Upper lobe of left lung (tissue), 6 donors: ENCODE data around the gene ZKSCAN5. TPM values are rescaled to one million over a fixed set of nuclear protein-coding genes. Genes with fewer than 3 reads are reported as not detected.

Experiments
- ATAC-seq, 2 donors: fragments of 200-7000 bp; cut with Tn5 transposase; one replicate each; pipeline ENCODE4 v1.9.1; 2022; ENCODE audit warnings: mild to moderate bottlenecking in 2 of 2, moderate library complexity in 2 of 2; ENCODE audit not compliant: low FRiP score in 2 of 2
- DNase-seq, 2 donors: peaks; one replicate each; pipeline ENCODE4 v3.0.0-alpha.2; 2019 to 2020
- H3K27ac ChIP-seq, 4 donors: fragments of 200-600 bp; sonication (generic); one replicate each; pipeline ENCODE4 v1.5.1; 2016 to 2019
- H3K27me3 ChIP-seq, 4 donors: fragments of 200-600 bp; sonication (generic); one replicate each; pipeline ENCODE4 v1.5.1; 2017 to 2019
- H3K36me3 ChIP-seq, 4 donors: fragments of 200-600 bp; sonication (generic); one replicate each; pipeline ENCODE4 v1.5.1; 2016 to 2019
- H3K4me1 ChIP-seq, 4 donors: fragments of 200-600 bp; sonication (generic); one replicate each; pipeline ENCODE4 v1.5.1; 2018 to 2019
- H3K4me3 ChIP-seq, 4 donors: fragments of 200-600 bp; sonication (generic); one replicate each; pipeline ENCODE4 v1.5.1; 2017 to 2019; ENCODE audit warnings: mild to moderate bottlenecking in 2 of 4, moderate library complexity in 1 of 4
- H3K9me3 ChIP-seq, 4 donors: fragments of 200-600 bp; sonication (generic); one replicate each; pipeline ENCODE4 v1.5.1; 2018 to 2019
- EP300 ChIP-seq, 4 donors: sonication (generic); formaldehyde crosslinking; IDR thresholded peaks; one replicate each; pipeline ENCODE4 v1.5.1; 2017; ENCODE audit warnings: antibody characterized with exemption in 4 of 4, control low read depth in 2 of 4
- POLR2A ChIP-seq, 4 donors: fragments of 450-650 bp; IDR thresholded peaks; one replicate each; pipeline ENCODE4 v1.5.1; 2016 to 2017; ENCODE audit warnings: antibody characterized with exemption in 4 of 4, mild to moderate bottlenecking in 2 of 4
- POLR2AphosphoS5 ChIP-seq, 2 donors: sonication (generic); formaldehyde crosslinking; IDR thresholded peaks; one replicate each; pipeline ENCODE4 v1.5.1; 2017; ENCODE audit warnings: antibody characterized with exemption in 2 of 2
- WGBS, 2 donors: methylation state at CpG; one replicate each; pipeline ENCODE4 v1.1.5; 2017 to 2018; 5-methylcytosine and 5-hydroxymethylcytosine counted together
- total RNA-seq, 6 donors: library from RNA; depleted of rRNA in 4 of 6; stranded (reverse); fragments of >200 nt in 4 of 6; gene quantifications; one replicate each; pipeline versions ENCODE4 v1.1.0 to v1.2.1, GENCODE V29; 2016 to 2021
- TF ChIP-seq, protein P1 (sequence below), 6 experiments: fragments of 450-650 bp in 4 of 6; fragments of 200-600 bp in 2 of 6; sonication (generic) in 2 of 6; IDR thresholded peaks; one replicate each; pipeline ENCODE4 v1.5.1; 2016 to 2019; ENCODE audit warnings: antibody characterized with exemption in 6 of 6
- donor health status: DM: no; HTN: no; CAD: no; lungs with moderate emphysema.
- donor health status: DM: no; HTN: yes; CAD: no; lungs with severe emphysema.

Gene ZKSCAN5
- total RNA-seq, 6 donors from 2014 or later: 3.8 to 12.6 (median 7.6) TPM

DNA sequence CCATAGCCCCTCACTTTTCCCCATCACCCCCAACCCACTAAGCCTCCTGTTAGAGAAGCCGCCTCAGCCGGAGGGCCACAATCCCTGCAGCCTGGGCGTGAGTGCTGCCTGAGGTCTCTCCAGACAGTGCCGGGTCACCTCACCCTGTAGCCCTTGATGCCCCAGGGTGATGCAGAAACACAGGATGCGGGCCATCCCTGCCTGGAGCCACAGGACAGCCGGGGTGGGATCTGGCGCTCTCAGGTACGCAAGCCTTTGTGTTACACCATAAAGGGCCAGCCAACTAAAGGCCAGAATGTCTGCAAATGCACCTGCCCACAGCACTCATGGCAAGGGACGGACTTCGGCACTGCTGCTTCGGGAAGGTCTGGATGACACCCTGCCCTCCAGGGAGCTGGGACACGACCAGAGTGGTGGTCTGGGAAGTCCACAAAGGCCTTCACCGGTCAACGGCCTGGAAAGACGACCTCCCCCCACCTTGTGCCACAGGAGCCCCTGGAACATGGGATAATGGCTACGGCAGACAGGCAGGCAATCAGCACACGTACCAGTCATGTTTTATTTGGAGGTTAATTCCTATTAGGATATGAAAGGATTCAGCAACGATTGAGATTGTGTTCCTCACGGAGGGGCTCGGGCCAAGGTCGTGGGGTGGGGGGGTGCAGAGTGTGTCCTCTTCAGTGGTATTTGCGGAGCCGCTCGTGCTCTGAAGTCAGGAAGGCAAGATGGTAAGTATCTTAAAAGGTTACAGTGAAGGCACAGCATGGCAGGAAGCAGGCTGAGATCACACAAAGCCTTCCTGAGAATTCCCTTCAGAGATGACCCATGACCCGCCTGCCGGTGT lies 46.6 kb upstream of the ZKSCAN5 start:
- Histone ChIP-seq H3K4me3 (no peak overlapping the region), H3K27ac (no peak overlapping the region), H3K4me1 (peaks cover 0 to 18% (median 0%) of the 10 kb centered on the region in 4 donors), H3K9me3 (no peaks in the 10 kb centered on the region), H3K36me3 (peaks cover 13 to 77% (median 62%) of the 10 kb centered on the region in 4 donors), H3K27me3 (no peaks in the 10 kb centered on the region)
- 87 to 91% methylated on average over 19 to 26 of the region's 26 CpGs for WGBS, 2 donors
- ATAC-seq (peak in 1 of 2 donors; percentile 9), DNase-seq (no peak)
- TF ChIP-seq, protein P1, sequence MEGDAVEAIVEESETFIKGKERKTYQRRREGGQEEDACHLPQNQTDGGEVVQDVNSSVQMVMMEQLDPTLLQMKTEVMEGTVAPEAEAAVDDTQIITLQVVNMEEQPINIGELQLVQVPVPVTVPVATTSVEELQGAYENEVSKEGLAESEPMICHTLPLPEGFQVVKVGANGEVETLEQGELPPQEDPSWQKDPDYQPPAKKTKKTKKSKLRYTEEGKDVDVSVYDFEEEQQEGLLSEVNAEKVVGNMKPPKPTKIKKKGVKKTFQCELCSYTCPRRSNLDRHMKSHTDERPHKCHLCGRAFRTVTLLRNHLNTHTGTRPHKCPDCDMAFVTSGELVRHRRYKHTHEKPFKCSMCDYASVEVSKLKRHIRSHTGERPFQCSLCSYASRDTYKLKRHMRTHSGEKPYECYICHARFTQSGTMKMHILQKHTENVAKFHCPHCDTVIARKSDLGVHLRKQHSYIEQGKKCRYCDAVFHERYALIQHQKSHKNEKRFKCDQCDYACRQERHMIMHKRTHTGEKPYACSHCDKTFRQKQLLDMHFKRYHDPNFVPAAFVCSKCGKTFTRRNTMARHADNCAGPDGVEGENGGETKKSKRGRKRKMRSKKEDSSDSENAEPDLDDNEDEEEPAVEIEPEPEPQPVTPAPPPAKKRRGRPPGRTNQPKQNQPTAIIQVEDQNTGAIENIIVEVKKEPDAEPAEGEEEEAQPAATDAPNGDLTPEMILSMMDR (IDR thresholded peaks at IDR 0.05): no peak
- TF ChIP-seq EP300 (IDR thresholded peaks at IDR 0.05) (no peak), POLR2AphosphoS5 (IDR thresholded peaks at IDR 0.05) (no peak), POLR2A (IDR thresholded peaks at IDR 0.05) (no peak)

DNA sequence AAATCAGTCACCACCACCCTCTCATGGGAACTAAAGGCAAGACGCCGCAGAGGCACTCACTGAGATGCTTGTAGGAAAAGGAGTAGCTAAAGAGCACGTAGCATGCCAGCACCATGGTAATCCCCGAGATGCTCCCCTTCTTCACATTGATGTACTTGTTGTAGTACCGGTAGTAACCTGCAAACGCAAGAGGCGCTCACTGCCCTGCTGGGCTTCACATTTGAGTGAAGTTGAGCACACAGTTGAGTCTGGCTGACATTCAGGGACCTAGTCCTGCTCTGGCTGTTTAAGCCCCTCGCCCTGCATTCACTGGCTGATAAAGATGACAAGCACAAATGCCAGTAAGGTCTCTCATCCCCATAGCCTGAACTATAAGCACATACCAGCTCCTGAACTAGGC lies 45.4 kb upstream of the ZKSCAN5 start:
- TF ChIP-seq POLR2A (IDR thresholded peaks at IDR 0.05): no peak
- TF ChIP-seq, protein P1 (IDR thresholded peaks at IDR 0.05): no peak
- no peak for TF ChIP-seq EP300 (IDR thresholded peaks at IDR 0.05)
- TF ChIP-seq POLR2AphosphoS5 (IDR thresholded peaks at IDR 0.05): no peak
- Histone ChIP-seq H3K36me3 (peaks cover 13 to 72% (median 58%) of the 10 kb centered on the region in 4 donors), H3K27ac (no peak overlapping the region), H3K27me3 (no peaks in the 10 kb centered on the region), H3K4me1 (peaks cover under 1 to 30% (median 9%) of the 10 kb centered on the region in 4 donors), H3K9me3 (no peaks in the 10 kb centered on the region), H3K4me3 (no peak overlapping the region)
- DNase-seq (no peak), ATAC-seq (no peak)
- WGBS, 2 donors: 95 to 96% methylated on average over 8 of the region's 8 CpGs

DNA sequence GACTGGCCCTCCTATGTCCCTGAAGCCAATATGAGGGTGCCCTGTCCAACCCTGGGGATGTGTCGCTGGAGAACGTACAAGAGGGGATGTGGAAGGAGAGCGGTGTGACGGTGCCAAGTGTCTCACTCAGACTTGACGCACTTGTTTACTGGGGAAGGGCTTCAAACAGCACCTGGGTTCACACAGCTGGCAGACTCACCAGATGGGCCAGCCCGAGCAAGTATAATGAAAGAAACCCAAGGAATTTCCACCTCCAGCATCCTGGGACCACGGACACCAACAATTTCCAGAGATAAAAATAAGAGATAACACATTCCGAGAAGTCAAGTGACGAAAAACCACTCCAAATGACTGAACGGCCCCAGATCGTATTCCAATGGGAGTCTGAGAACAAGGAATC lies 43.8 kb upstream of the ZKSCAN5 start:
- Histone ChIP-seq H3K4me3 (no peak overlapping the region), H3K27me3 (no peaks in the 10 kb centered on the region), H3K9me3 (no peaks in the 10 kb centered on the region), H3K27ac (no peak overlapping the region), H3K36me3 (peaks cover 12 to 57% (median 42%) of the 10 kb centered on the region in 4 donors), H3K4me1 (peaks cover 15 to 44% (median 22%) of the 10 kb centered on the region in 4 donors)
- WGBS, 2 donors: 80 to 82% methylated on average over 11 of the region's 11 CpGs
- no peak for DNase-seq
- no peak for ATAC-seq
- TF ChIP-seq EP300 (IDR thresholded peaks at IDR 0.05) (no peak), POLR2AphosphoS5 (IDR thresholded peaks at IDR 0.05) (no peak), POLR2A (IDR thresholded peaks at IDR 0.05) (no peak)
- TF ChIP-seq, protein P1 (IDR thresholded peaks at IDR 0.05): no peak

DNA sequence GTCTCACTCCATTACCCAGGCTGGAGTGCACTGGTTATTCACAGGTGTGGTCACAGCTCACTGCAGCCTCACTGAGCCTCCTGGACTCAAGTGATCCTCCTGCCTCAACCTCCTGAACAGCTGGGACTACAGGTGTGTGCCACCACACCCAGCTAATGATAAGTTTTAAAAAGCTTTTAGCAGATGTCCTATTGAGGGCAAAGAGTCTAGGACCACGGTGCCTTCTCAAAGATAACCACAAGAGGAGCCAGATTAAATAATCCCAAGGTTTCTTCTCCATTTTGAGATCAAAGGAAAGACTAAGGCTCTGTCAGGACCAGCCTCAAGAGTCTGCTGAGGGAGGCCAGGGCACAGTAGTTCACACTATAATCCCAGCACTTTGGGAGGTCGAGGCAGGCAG lies 43.2 kb upstream of the ZKSCAN5 start:
- peaks cover 9 to 51% (median 36%) of the 10 kb centered on the region in 4 donors for H3K36me3 ChIP-seq
- TF ChIP-seq EP300 (IDR thresholded peaks at IDR 0.05): no peak
- TF ChIP-seq, protein P1 (IDR thresholded peaks at IDR 0.05): no peak
- no peak for TF ChIP-seq POLR2A (IDR thresholded peaks at IDR 0.05)
- no peak for TF ChIP-seq POLR2AphosphoS5 (IDR thresholded peaks at IDR 0.05)
- WGBS, 2 donors: 96 to 100% methylated on average over 2 of the region's 2 CpGs
- H3K27ac ChIP-seq: no peak overlapping the region
- peaks cover 15 to 46% (median 22%) of the 10 kb centered on the region in 4 donors for H3K4me1 ChIP-seq
- ATAC-seq (no peak), DNase-seq (no peak)
- no peak overlapping the region for H3K4me3 ChIP-seq
- H3K27me3 ChIP-seq: no peaks in the 10 kb centered on the region
- H3K9me3 ChIP-seq: no peaks in the 10 kb centered on the region
